Spinal cord (tissue), 10 donors: ENCODE measurements around the gene ACADM. TPM values are rescaled to one million over a fixed set of nuclear protein-coding genes. Genes with fewer than 3 reads are reported as not detected.

Experiments used
- DNase-seq, 6 donors: peaks; one replicate each; pipeline versions ENCODE4 v3.0.0 to v3.0.0-alpha.2; 2013 to 2015; ENCODE audit warnings: low spot score in 6 of 6, low read depth in 4 of 6
- H3K27ac ChIP-seq: one replicate; pipeline ENCODE4 v1.5.1; 2013; ENCODE audit warnings: low read depth, low read length, control low read depth
- H3K27me3 ChIP-seq: one replicate; pipeline ENCODE4 v1.6.1; 2013; ENCODE audit warnings: low read length; ENCODE audit not compliant: control insufficient read depth, insufficient read depth
- H3K36me3 ChIP-seq: one replicate; pipeline ENCODE4 v1.6.1; 2013; ENCODE audit warnings: low read length; ENCODE audit not compliant: control insufficient read depth, insufficient read depth
- H3K4me1 ChIP-seq: one replicate; pipeline ENCODE4 v1.6.1; 2013; ENCODE audit warnings: low read length; ENCODE audit not compliant: control insufficient read depth, insufficient read depth
- H3K4me3 ChIP-seq: one replicate; pipeline ENCODE4 v1.5.1; 2013; ENCODE audit warnings: low read depth, low read length, control low read depth
- H3K9me3 ChIP-seq: one replicate; pipeline ENCODE4 v1.6.1; 2013; ENCODE audit warnings: low read length; ENCODE audit not compliant: control insufficient read depth, insufficient read depth
- WGBS: methylation state at CpG from one replicate; pipeline ENCODE4 v1.1.5; 2013; ENCODE audit warnings: missing lambda C conversion rate; ENCODE audit not compliant: insufficient coverage; 5-methylcytosine and 5-hydroxymethylcytosine counted together
- polyA plus RNA-seq, 2 donors: library from polyadenylated mRNA; unstranded; fragments of 120-200 nt; gene quantifications; one replicate each; pipeline ENCODE4 v1.2.1, GENCODE V29; 2013; ENCODE audit not compliant: insufficient read length in 2 of 2
- total RNA-seq, 2 donors: library from RNA; depleted of rRNA in 1 of 2; stranded (reverse); fragments of 120-200 nt in 1 of 2; fragments of >200 nt in 1 of 2; gene quantifications; one replicate each; pipeline versions ENCODE4 v1.2.3 to v1.2.4, GENCODE V29; 2013 to 2014
- donor health status: healthy.

Gene ACADM
- total and polyA plus RNA-seq, 4 donors: 73.7 to 88.5 (median 84.1) TPM

DNA sequence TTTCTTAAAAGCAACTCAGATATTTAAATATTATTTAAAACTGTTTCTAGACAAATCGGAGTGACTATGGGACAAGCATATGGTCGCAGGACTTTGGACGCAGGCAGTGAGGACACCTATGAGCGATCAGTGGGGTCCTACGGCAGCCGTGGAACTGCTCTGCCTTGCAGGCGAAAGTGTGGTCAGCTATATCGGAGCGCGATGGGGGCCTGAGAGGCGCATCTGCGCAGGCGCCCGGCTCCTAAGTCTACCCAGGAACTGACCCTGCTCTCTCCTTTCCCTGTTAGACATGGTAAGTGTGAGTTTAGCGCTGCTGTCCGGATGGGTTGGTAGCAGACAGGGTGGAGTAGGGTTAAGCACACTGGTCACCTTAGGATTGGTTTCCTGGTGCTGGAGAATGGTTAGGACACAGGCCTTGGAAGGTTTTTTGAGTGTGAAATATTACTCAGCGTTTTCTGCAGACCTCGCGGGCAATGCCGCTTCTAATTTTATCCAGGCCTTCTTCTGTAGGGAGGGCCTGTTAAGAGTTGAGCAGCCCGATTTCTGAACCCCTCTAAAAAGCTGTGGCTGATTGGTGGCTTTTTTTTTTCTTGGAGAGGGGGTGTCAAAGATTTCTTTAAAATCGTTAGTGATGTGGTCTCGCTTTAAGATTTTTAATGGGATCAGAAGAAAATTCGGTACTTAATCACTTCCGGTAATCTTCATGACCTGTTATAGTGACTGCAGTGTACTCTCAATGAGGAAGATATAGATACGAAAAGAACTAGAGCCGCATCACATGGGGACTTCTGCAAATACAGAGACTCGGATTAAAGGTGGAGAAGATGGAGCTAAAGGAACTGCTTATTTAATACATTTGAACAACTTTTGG is 61.7 kb downstream of the ACADM start, which contains the start of gene RABGGTB:
Gene RABGGTB (plus strand): TSS at position 274 of the 871 bp plus-strand sequence. CDS start 16 bp downstream, at position 290.
- Histone ChIP-seq H3K27ac (peak within 1 kb of the TSS; percentile 86), H3K4me3 (peak within 1 kb of the TSS; percentile 88), H3K4me1 (peaks cover 5% of the 10 kb centered on the region), H3K9me3 (no peaks in the 10 kb centered on the region), H3K27me3 (no peaks in the 10 kb centered on the region), H3K36me3 (peaks cover 7% of the 10 kb centered on the region)
- DNase-seq: peak; percentile 92 to 99 (median 96)
- WGBS: 1% methylated on average over 20 of the region's 28 CpGs

DNA sequence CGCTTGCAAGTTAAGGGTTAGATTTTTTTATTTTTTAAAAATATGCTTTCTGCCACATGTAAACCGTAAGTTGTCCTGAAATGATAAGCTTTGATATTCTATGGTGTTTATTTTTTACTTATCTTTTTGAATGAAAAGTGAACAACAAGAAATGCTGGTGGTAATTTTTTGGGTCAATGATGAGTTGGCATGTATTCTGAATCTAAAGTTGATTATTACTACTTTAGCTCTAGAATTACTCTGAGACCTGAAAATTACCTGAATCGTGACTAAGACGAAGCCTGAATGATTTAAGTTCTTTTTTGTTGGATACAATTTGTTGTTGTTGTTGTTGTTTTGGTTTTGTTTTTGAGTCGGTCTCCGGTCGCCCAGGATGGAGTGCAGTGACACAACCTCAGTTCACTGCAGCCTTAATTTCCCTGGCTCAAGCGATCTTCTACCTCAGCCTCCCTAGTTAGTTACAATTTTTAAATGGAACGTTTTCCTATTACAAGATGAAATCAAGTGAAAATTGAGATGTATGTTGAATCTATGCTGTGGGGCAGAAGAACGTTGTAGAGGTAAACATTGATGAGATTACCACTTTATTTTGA is 62.5 kb downstream of the ACADM start:
- Histone ChIP-seq H3K27me3 (no peaks in the 10 kb centered on the region), H3K4me1 (peaks cover 5% of the 10 kb centered on the region), H3K27ac (no peak overlapping the region), H3K4me3 (peak overlapping the region; percentile 88), H3K9me3 (no peaks in the 10 kb centered on the region), H3K36me3 (peaks cover 7% of the 10 kb centered on the region)
- DNase-seq: no peak
- 0% methylated on average over 1 of the region's 10 CpGs for WGBS

DNA sequence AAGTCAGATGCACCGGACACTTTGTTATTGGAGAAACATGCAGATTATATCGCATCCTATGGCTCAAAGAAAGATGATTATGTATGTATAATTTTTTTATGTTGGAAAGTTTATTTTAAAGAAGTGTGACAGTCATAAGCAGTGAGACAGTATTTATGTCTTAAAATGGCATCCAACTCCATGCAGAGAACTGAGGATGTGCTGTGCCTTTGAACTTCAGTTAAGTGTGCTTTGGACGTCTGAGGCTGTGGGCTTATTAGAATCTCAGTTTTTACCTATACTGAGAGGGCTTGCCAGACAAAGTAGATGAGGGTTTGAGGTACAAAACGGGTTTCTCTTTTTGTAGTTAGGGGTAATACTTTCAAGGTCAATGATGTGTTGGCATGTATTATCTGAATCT is 63.0 kb downstream of the ACADM start:
- Histone ChIP-seq H3K9me3 (no peaks in the 10 kb centered on the region), H3K36me3 (peaks cover 7% of the 10 kb centered on the region), H3K27me3 (no peaks in the 10 kb centered on the region), H3K4me1 (peaks cover 5% of the 10 kb centered on the region), H3K27ac (no peak overlapping the region), H3K4me3 (peak overlapping the region; percentile 88)
- no peak for DNase-seq
- WGBS: 13% methylated on average over 1 of the region's 4 CpGs

DNA sequence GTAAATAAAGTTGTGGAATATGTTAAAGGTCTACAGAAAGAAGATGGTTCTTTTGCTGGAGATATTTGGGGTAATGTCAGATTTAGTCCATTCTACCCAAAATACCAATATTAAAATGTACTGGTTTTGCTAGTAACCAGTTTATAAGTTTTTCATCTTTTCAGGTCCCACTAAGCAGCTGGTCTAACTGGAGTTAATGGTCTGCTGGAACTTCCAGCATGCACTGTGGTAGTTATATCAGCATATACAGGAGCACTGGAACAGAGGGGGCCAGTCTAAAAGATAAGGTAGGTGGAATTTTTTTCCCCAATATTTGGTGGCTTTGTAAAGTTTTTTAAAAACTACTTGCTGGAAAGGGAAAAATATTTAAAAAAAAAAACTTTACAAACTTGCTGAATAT is 65.5 kb downstream of the ACADM start:
- H3K4me1 ChIP-seq: peaks cover 5% of the 10 kb centered on the region
- H3K36me3 ChIP-seq: peaks cover 16% of the 10 kb centered on the region
- no peak for DNase-seq
- no peaks in the 10 kb centered on the region for H3K9me3 ChIP-seq
- no peaks in the 10 kb centered on the region for H3K27me3 ChIP-seq
- no peak overlapping the region for H3K27ac ChIP-seq
- no peak overlapping the region for H3K4me3 ChIP-seq

DNA sequence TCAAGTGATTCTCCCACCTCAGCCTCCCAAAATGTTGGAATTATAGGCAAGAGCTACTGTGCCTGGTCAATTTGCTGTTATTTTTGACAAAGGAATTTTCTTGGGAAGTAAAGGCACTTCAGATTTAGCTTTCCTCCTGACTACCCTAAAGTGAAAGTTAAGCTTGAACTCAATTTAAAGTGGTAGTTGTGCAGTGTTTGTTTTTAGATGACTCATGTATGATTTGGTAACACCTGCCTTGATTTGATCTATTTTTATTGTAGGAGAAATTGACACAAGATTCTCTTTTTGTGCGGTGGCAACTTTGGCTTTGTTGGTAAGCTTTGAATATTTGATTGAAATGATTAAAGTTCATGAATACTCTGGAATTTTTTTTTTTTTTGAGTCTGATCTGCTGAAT is 66.5 kb downstream of the ACADM start:
- WGBS: no CpG with 5 or more reads among the region's 1 CpG
- no peak overlapping the region for H3K27ac ChIP-seq
- H3K4me1 ChIP-seq: peaks cover 5% of the 10 kb centered on the region
- no peak overlapping the region for H3K4me3 ChIP-seq
- no peaks in the 10 kb centered on the region for H3K9me3 ChIP-seq
- peaks cover 24% of the 10 kb centered on the region for H3K36me3 ChIP-seq
- no peak for DNase-seq
- no peaks in the 10 kb centered on the region for H3K27me3 ChIP-seq

DNA sequence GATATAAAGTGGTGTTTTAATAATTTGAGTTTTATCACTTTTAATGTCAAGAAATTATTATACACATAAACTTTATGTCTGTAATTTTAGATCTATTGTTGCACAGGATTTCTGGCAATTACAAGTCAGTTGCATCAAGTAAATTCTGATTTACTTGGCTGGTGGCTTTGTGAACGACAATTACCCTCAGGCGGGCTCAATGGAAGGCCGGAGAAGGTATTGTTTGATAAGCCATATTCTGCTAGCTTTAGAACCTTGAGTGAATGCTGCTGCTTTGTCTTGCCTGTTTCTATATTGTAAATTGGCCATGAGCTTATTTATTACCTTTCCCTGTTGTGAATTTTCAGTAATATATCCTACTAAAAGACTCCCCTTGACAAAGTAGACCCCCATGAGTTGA is 67.6 kb downstream of the ACADM start:
- no peak for DNase-seq
- Histone ChIP-seq H3K27ac (no peak overlapping the region), H3K27me3 (no peaks in the 10 kb centered on the region), H3K9me3 (no peaks in the 10 kb centered on the region), H3K4me3 (no peak overlapping the region), H3K36me3 (peaks cover 32% of the 10 kb centered on the region), H3K4me1 (peaks cover 5% of the 10 kb centered on the region)
- WGBS: 85% methylated on average over 3 of the region's 3 CpGs

DNA sequence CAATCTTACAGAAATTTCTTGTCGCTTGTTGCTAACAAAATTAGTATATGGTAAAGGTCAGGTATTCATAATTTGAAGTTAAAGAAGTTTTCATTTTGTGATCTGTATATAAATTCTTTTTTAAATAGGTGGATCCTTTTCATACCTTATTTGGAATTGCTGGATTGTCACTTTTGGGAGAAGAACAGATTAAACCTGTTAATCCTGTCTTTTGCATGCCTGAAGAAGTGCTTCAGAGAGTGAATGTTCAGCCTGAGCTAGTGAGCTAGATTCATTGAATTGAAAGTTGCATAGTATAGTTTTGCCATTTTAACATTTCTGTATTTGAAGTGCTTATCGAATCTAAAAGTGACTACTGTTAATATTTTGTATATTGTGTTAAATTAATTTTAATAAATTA is 69.9 kb downstream of the ACADM start:
- H3K27ac ChIP-seq: no peak overlapping the region
- H3K36me3 ChIP-seq: peaks cover 38% of the 10 kb centered on the region
- H3K27me3 ChIP-seq: no peaks in the 10 kb centered on the region
- no peaks in the 10 kb centered on the region for H3K9me3 ChIP-seq
- no peak overlapping the region for H3K4me3 ChIP-seq
- DNase-seq: no peak
- no CpG with 5 or more reads among the region's 2 CpGs for WGBS
- H3K4me1 ChIP-seq: no peaks in the 10 kb centered on the region

DNA sequence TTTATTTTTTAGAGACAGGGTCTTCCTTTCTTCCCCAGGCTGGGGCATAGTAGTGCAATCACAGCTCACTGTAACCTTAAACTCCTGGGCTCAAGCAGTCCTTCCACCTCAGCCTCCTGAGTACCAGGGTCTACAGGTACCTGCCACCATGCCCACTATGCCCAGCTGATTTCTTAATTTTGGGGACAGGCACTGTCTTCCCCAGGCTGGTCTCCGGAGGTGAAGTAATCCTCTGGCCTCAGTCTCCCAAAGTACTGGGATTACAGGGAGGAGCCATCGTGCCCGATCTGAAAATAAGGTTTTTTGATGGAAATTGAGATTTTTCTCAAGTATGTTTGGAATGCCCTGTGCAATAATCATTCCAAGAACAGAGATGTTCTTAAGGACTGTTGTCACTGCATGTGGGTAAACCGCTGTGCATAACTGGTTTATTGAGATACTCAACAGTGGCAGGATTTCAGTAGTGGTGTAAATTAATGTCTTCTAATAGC is 71.2 kb downstream of the ACADM start:
- no peak overlapping the region for H3K27ac ChIP-seq
- 100% methylated on average over 3 of the region's 4 CpGs for WGBS
- H3K36me3 ChIP-seq: peaks cover 35% of the 10 kb centered on the region
- H3K4me1 ChIP-seq: no peaks in the 10 kb centered on the region
- no peaks in the 10 kb centered on the region for H3K27me3 ChIP-seq
- no peak for DNase-seq
- no peak overlapping the region for H3K4me3 ChIP-seq
- no peaks in the 10 kb centered on the region for H3K9me3 ChIP-seq

DNA sequence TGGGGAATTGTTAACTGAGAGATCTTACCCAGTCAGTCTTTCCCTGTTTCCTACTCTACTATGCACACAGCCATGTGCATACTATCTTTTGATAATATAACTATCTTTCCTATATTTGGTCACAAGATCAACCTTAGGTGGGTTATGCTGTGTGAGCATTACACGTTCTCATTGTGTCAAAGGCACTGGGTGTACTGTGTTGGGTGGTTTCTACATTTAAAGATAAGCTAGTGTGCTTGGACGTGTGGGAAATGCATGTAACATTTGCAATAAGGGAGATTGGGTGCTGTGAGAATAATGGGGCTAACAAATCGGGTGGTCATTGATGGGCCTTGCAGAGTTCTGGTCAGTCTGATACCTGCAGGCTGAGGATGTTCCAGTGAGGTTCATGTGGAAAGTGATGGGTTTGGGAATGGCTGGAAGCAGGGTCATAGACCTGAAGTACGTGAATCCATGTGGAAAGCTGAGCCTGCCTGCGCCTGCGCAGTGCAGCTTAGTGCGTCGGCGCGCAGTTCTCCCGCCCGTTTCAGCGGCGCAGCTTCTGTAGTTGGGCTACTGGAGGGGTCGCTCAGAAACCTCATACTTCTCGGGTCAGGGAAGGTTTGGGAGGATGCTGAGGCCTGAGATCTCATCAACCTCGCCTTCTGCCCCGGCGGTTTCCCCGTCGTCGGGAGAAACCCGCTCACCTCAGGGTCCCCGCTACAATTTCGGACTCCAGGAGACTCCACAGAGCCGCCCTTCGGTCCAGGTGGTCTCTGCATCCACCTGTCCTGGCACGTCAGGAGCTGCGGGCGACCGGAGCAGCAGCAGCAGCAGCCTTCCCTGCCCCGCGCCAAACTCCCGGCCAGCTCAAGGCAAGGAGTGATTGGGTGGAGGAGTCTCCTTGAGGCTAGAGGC is 72.1 kb downstream of the ACADM start, which contains the start of gene MSH4:
Gene MSH4 (plus strand): TSS at position 507 of the 897 bp plus-strand sequence. CDS start 104 bp downstream, at position 611.
- no peaks in the 10 kb centered on the region for H3K4me1 ChIP-seq
- H3K36me3 ChIP-seq: peaks cover 33% of the 10 kb centered on the region
- no peak within 1 kb of the TSS for H3K4me3 ChIP-seq
- no peaks in the 10 kb centered on the region for H3K9me3 ChIP-seq
- peak in 1 of 6 donors; percentile 72 for DNase-seq
- no peaks in the 10 kb centered on the region for H3K27me3 ChIP-seq
- WGBS: 94% methylated on average over 34 of the region's 34 CpGs
- no peak within 1 kb of the TSS for H3K27ac ChIP-seq
